Astrocyte (in vitro differentiated cells and primary cell): ENCODE measurements around the gene ZGPAT. TPM values are rescaled to one million over a fixed set of nuclear protein-coding genes. Genes with fewer than 3 reads are reported as not detected.

Source experiments
- DNase-seq: peaks from one replicate; pipeline ENCODE4 v3.0.0-alpha.2; 2010; ENCODE audit warnings: low read depth
- FAIRE-seq: peaks from 2 replicates; lab custom pipeline; 2011; peaks lifted over from hg19 to GRCh38; lab: Jason Lieb, UNC
- H2AFZ ChIP-seq: 2 replicates; pipeline ENCODE4 v1.6.0; 2012; ENCODE audit warnings: low read depth, low read length, inconsistent platforms
- H3K27ac ChIP-seq: 2 replicates; pipeline ENCODE4 v1.5.1; 2011; ENCODE audit warnings: low read depth, low read length, inconsistent platforms
- H3K27me3 ChIP-seq: 2 replicates; pipeline ENCODE4 v1.6.0; 2011; ENCODE audit warnings: low read length, inconsistent platforms; ENCODE audit not compliant: insufficient read depth
- H3K36me3 ChIP-seq: 2 replicates; pipeline ENCODE4 v1.5.1; 2011; ENCODE audit warnings: low read length, inconsistent platforms; ENCODE audit not compliant: insufficient read depth
- H3K4me1 ChIP-seq: 2 replicates; pipeline ENCODE4 v1.5.1; 2011; ENCODE audit warnings: low read length, inconsistent platforms; ENCODE audit not compliant: insufficient read depth
- H3K4me2 ChIP-seq: 2 replicates; pipeline ENCODE4 v1.6.0; 2012; ENCODE audit warnings: low read length, inconsistent platforms
- H3K4me3 ChIP-seq: 2 replicates; pipeline ENCODE4 v1.5.1; 2011; ENCODE audit warnings: low read depth, mild to moderate bottlenecking, low read length, inconsistent platforms; ENCODE audit not compliant: insufficient read depth
- H3K79me2 ChIP-seq: 2 replicates; pipeline ENCODE4 v1.6.0; 2012; ENCODE audit warnings: mild to moderate bottlenecking, low read length, inconsistent platforms; ENCODE audit not compliant: insufficient read depth
- H3K9ac ChIP-seq: 2 replicates; pipeline ENCODE4 v1.6.0; 2012; ENCODE audit warnings: mild to moderate bottlenecking, low read length, inconsistent platforms
- H3K9me3 ChIP-seq: 2 replicates; pipeline ENCODE4 v1.5.1; 2012; ENCODE audit warnings: low read depth, mild to moderate bottlenecking, low read length, inconsistent platforms; ENCODE audit not compliant: insufficient read depth
- H4K20me1 ChIP-seq: 2 replicates; pipeline ENCODE4 v1.6.0; 2012; ENCODE audit warnings: low read length, inconsistent platforms; ENCODE audit not compliant: insufficient read depth
- H3K27ac Mint-ChIP-seq: one replicate; pipeline ENCODE4 v1.8.0; 2021; ENCODE audit warnings: mild to moderate bottlenecking, mixed read lengths; ENCODE audit not compliant: unreplicated experiment
- H3K27me3 Mint-ChIP-seq: one replicate; pipeline ENCODE4 v1.8.0; 2021; ENCODE audit warnings: low read depth, mixed read lengths; ENCODE audit not compliant: unreplicated experiment
- H3K36me3 Mint-ChIP-seq: one replicate; pipeline ENCODE4 v1.8.0; 2021; ENCODE audit warnings: low read depth, mixed read lengths; ENCODE audit not compliant: unreplicated experiment
- H3K4me1 Mint-ChIP-seq: one replicate; pipeline ENCODE4 v1.8.0; 2021; ENCODE audit warnings: low read depth, mixed read lengths; ENCODE audit not compliant: unreplicated experiment
- H3K4me3 Mint-ChIP-seq: one replicate; pipeline ENCODE4 v1.8.0; 2021; ENCODE audit warnings: mild to moderate bottlenecking, moderate library complexity, mixed read lengths; ENCODE audit not compliant: unreplicated experiment
- H3K9me3 Mint-ChIP-seq: one replicate; pipeline ENCODE4 v1.8.0; 2021; ENCODE audit warnings: mild to moderate bottlenecking, mixed read lengths; ENCODE audit not compliant: unreplicated experiment
- EZH2 ChIP-seq: IDR thresholded peaks from 2 replicates; pipeline ENCODE4 v1.6.1; 2012; ENCODE audit warnings: mild to moderate bottlenecking, low read length, inconsistent platforms; ENCODE audit not compliant: insufficient read depth
- total RNA-seq: library from RNA; stranded (reverse); gene quantifications from 2 replicates; pipeline ENCODE4 v1.2.1, GENCODE V29; 2021
- TF ChIP-seq, protein P1 (sequence below): IDR thresholded peaks from 2 replicates; pipeline ENCODE4 v1.5.1; 2011; ENCODE audit warnings: low read depth, mild to moderate bottlenecking, inconsistent platforms, low read length, moderate library complexity; ENCODE audit not compliant: insufficient read depth

The ZGPAT gene
- total RNA-seq, 1 donor from 2014 or later: 24.8 TPM

GRCh38 chr20:63690898-63691710 lies 16.7 kb upstream of the ZGPAT start:
- peaks cover 16% of the 10 kb centered on the region for H3K4me1 ChIP-seq
- H3K27me3 ChIP-seq: no peaks in the 10 kb centered on the region
- no peaks in the 10 kb centered on the region for H3K9me3 ChIP-seq
- DNase-seq (no peak), FAIRE-seq (no peak)
- Mint-ChIP-seq H3K36me3 (peaks cover 3% of the 10 kb centered on the region), H3K27me3 (no peaks in the 10 kb centered on the region), H3K27ac (no peak overlapping the region), H3K9me3 (no peaks in the 10 kb centered on the region), H3K4me3 (peak overlapping the region; percentile 40), H3K4me1 (peaks cover 2% of the 10 kb centered on the region)
- no peak overlapping the region for H3K27ac ChIP-seq
- no peak overlapping the region for H3K9ac ChIP-seq
- H2AFZ ChIP-seq: no peak overlapping the region
- H3K4me2 ChIP-seq: no peak overlapping the region
- H4K20me1 ChIP-seq: no peaks in the 10 kb centered on the region
- no peaks in the 10 kb centered on the region for H3K79me2 ChIP-seq
- no peak for TF ChIP-seq EZH2
- TF ChIP-seq, protein P1, sequence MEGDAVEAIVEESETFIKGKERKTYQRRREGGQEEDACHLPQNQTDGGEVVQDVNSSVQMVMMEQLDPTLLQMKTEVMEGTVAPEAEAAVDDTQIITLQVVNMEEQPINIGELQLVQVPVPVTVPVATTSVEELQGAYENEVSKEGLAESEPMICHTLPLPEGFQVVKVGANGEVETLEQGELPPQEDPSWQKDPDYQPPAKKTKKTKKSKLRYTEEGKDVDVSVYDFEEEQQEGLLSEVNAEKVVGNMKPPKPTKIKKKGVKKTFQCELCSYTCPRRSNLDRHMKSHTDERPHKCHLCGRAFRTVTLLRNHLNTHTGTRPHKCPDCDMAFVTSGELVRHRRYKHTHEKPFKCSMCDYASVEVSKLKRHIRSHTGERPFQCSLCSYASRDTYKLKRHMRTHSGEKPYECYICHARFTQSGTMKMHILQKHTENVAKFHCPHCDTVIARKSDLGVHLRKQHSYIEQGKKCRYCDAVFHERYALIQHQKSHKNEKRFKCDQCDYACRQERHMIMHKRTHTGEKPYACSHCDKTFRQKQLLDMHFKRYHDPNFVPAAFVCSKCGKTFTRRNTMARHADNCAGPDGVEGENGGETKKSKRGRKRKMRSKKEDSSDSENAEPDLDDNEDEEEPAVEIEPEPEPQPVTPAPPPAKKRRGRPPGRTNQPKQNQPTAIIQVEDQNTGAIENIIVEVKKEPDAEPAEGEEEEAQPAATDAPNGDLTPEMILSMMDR: no peak
- no peak overlapping the region for H3K4me3 ChIP-seq
- H3K36me3 ChIP-seq: no peaks in the 10 kb centered on the region

DNA sequence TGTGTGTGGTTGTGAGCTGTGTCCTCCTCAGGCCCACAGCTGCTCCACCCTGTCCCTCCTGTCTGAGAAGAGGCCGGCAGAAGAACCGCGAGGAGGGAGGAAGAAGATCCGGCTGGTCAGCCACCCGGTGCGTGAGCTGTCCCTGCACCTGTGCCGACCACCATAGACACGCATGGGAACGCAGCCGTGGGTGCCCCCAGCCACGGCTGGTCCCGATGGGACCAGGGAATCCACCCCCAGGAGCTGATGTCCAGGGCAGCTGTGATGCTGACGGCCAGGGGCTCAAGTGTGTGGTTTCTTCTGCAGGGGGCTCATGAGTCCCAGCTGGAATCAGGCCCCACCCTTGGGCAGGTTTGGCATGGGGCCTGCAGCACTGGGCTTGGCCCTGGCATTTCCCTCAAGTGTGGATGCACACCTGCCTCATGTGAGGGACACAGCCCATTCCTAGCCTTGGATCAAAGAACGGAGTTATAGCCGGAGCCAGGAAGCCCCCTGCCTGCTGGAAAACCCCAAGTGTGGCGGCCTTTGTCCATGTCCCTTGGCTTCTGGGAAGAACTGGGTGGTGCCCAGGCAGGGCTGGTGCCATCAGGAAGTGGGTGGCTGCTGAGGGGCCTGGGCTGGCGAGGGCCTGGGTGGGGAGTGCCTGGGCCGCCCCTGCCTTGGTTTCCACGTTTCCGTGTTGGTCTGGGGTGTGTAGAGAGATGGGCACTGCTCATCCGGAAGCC lies 16.0 kb upstream of the ZGPAT start:
- H3K4me1 Mint-ChIP-seq: peaks cover under 1% of the 10 kb centered on the region
- no peak for TF ChIP-seq EZH2
- TF ChIP-seq, protein P1: no peak
- Histone ChIP-seq H2AFZ (no peak overlapping the region), H3K4me3 (no peak overlapping the region), H3K4me1 (peaks cover 13% of the 10 kb centered on the region), H3K27ac (no peak overlapping the region), H3K9ac (no peak overlapping the region), H3K36me3 (no peaks in the 10 kb centered on the region), H3K27me3 (no peaks in the 10 kb centered on the region), H4K20me1 (no peaks in the 10 kb centered on the region), H3K79me2 (no peaks in the 10 kb centered on the region), H3K9me3 (no peaks in the 10 kb centered on the region), H3K4me2 (no peak overlapping the region)
- FAIRE-seq (no peak), DNase-seq (no peak)
- no peak overlapping the region for H3K27ac Mint-ChIP-seq
- H3K9me3 Mint-ChIP-seq: no peaks in the 10 kb centered on the region
- H3K4me3 Mint-ChIP-seq: no peak overlapping the region
- peaks cover 3% of the 10 kb centered on the region for H3K36me3 Mint-ChIP-seq
- no peaks in the 10 kb centered on the region for H3K27me3 Mint-ChIP-seq
